Measurements from ENCODE around the gene PKHD1. TPM values are rescaled to one million over a fixed set of nuclear protein-coding genes. Genes with fewer than 3 reads are reported as not detected.

The PKHD1 gene
- total and polyA plus RNA-seq, 2 of the 13 experiments (the other 11 are each of a cell fraction or from before 2014, with no cell fraction given) = 0.01 to 0.13 TPM

DNA sequence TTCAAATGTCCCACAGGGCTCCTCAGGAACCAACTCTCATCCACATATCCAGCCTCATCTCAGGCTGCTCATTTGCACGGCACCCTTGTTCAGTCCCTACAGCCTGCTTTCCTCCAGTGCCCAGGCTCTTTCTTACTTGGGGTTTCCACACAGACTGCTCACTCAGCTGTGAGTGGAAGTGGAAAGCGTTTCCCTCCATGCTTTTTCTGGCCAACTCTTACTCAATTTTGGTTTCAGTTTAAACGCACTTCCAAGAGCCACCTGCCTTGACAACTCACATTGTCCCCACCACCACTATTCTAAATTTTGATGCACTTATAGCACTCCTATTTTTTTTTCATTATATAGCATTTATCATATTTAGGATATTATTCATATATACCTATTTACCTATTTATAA lies 367.1 kb downstream of the PKHD1 start:
- Histone ChIP-seq H3K27me3 (ENCODE audit: control insufficient read depth in 1 of 2, insufficient read depth in 2 of 2, low read length in 2 of 2) (no peaks in the 10 kb centered on the region), H2AFZ (ENCODE audit: low read length) (no peak overlapping the region), H3K36me3 (replicated peaks in 1 of 2; ENCODE audit: control insufficient read depth in 1 of 2, insufficient read depth in 2 of 2, low read length in 2 of 2) (no peaks in the 10 kb centered on the region), H3K9me3 (ENCODE audit: low read length) (no peaks in the 10 kb centered on the region), H4K20me1 (ENCODE audit: insufficient read depth, low read length) (no peaks in the 10 kb centered on the region), H3K27ac (ENCODE audit: extremely low read length, insufficient read depth, low read length) (no peak overlapping the region), H3K4me2 (ENCODE audit: low read depth, low read length) (no peak overlapping the region), H3K4me1 (ENCODE audit: insufficient read depth, low read length) (no peaks in the 10 kb centered on the region), H3K9ac (ENCODE audit: insufficient read depth, low read depth, low read length) (no peak overlapping the region), H3K4me3 (replicated peaks in 1 of 3; ENCODE audit: insufficient read depth in 1 of 3, low read depth in 2 of 3, low read length in 3 of 3) (no peak overlapping the region), H3K79me2 (ENCODE audit: insufficient read depth, low read length) (no peaks in the 10 kb centered on the region)
- CTCF ChIA-PET (ENCODE audit: low intra/inter-chr PET ratio, low total read pairs) = no interaction called here
- BruUV-seq (replicated peaks) = no TSS peak
- in situ Hi-C loops (cut with HindIII; ENCODE audit: extremely low pct_ligation_motif_present, low pct_unique_long_range_greater_than_20kb) (no loop called here), intact Hi-C loops (cut with micrococcal nuclease; ENCODE audit: unreplicated experiment) (no loop called here)
- WGBS (ENCODE audit: low lambda C conversion rate) = 27% methylated on average over 3 of the region's 3 CpGs
- ATAC-seq (no peak), FAIRE-seq (no peak), DNase-seq (ENCODE audit: low spot score) (no peak)
- POLR2A ChIA-PET = no interaction called here
- TF ChIP-seq HNF4G (IDR thresholded peaks at IDR 0.05; ENCODE audit: borderline replicate concordance, low read depth, low read length) (no peak), HNF4G (CRISPR knock-in tag; IDR thresholded peaks at IDR 0.05; ENCODE audit: borderline replicate concordance, low read depth) (no peak)

DNA sequence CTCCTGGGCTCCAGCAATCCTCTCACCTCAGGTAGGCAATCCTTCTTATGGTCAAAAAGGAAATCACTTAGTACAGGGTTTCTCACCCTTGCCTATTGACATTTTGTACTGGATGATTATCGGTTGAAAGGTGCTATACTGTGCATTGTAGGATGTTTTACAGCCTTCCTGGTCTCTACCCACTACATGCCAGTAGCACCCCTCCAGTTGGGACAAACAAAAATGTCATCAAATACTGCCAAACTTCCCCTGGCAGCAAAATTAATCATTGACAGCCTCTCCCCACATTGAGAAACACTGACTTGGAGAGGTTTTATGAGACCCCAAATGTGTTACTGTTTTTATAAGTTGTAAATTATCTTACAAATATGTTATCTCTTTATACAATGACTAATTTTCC lies 368.1 kb downstream of the PKHD1 start:
- WGBS (ENCODE audit: low lambda C conversion rate) = 27% methylated on average over 1 of the region's 1 CpG
- Histone ChIP-seq H4K20me1 (ENCODE audit: insufficient read depth, low read length) (no peaks in the 10 kb centered on the region), H3K9ac (ENCODE audit: insufficient read depth, low read depth, low read length) (no peak overlapping the region), H3K27ac (ENCODE audit: extremely low read length, insufficient read depth, low read length) (no peak overlapping the region), H3K27me3 (ENCODE audit: control insufficient read depth in 1 of 2, insufficient read depth in 2 of 2, low read length in 2 of 2) (no peaks in the 10 kb centered on the region), H3K9me3 (ENCODE audit: low read length) (no peaks in the 10 kb centered on the region), H3K4me2 (ENCODE audit: low read depth, low read length) (no peak overlapping the region), H3K36me3 (replicated peaks in 1 of 2; ENCODE audit: control insufficient read depth in 1 of 2, insufficient read depth in 2 of 2, low read length in 2 of 2) (no peaks in the 10 kb centered on the region), H3K79me2 (ENCODE audit: insufficient read depth, low read length) (no peaks in the 10 kb centered on the region), H2AFZ (ENCODE audit: low read length) (no peak overlapping the region), H3K4me1 (ENCODE audit: insufficient read depth, low read length) (no peaks in the 10 kb centered on the region), H3K4me3 (replicated peaks in 1 of 3; ENCODE audit: insufficient read depth in 1 of 3, low read depth in 2 of 3, low read length in 3 of 3) (no peak overlapping the region)
- no peak for DNase-seq (ENCODE audit: low spot score)
- intact Hi-C loops (cut with micrococcal nuclease; ENCODE audit: unreplicated experiment) (no loop called here), in situ Hi-C loops (cut with HindIII; ENCODE audit: extremely low pct_ligation_motif_present, low pct_unique_long_range_greater_than_20kb) (no loop called here)
- ChIA-PET CTCF (ENCODE audit: low intra/inter-chr PET ratio, low total read pairs) (no interaction called here), POLR2A (no interaction called here)
- no peak for ATAC-seq
- FAIRE-seq = no peak
- BruUV-seq (replicated peaks) = no TSS peak
- TF ChIP-seq TMF1 (CRISPR knock-in tag; IDR thresholded peaks at IDR 0.05; ENCODE audit: low read depth) (no peak), KDM5B (CRISPR knock-in tag; IDR thresholded peaks at IDR 0.05; ENCODE audit: borderline replicate concordance) (no peak), TBL1XR1 (IDR thresholded peaks at IDR 0.05; ENCODE audit: borderline replicate concordance, low read length, partially characterized antibody) (no peak), TEAD2 (CRISPR knock-in tag; IDR thresholded peaks at IDR 0.05) (no peak), ZNF510 (CRISPR knock-in tag; IDR thresholded peaks at IDR 0.05; ENCODE audit: low read depth) (no peak), KMT2A (CRISPR knock-in tag; IDR thresholded peaks at IDR 0.05) (no peak), PLRG1 (conservative IDR thresholded peaks at IDR 0.05) (no peak), ISX (CRISPR knock-in tag; conservative IDR thresholded peaks at IDR 0.05) (no peak), MBD4 (IDR thresholded peaks at IDR 0.05; ENCODE audit: borderline replicate concordance, low read length) (no peak), ZNF891 (CRISPR knock-in tag; IDR thresholded peaks at IDR 0.05) (no peak), SATB2 (CRISPR knock-in tag; IDR thresholded peaks at IDR 0.05) (no peak), ZNF83 (CRISPR knock-in tag; IDR thresholded peaks at IDR 0.05; ENCODE audit: borderline replicate concordance) (no peak)
- TF ChIP-seq, protein P1, sequence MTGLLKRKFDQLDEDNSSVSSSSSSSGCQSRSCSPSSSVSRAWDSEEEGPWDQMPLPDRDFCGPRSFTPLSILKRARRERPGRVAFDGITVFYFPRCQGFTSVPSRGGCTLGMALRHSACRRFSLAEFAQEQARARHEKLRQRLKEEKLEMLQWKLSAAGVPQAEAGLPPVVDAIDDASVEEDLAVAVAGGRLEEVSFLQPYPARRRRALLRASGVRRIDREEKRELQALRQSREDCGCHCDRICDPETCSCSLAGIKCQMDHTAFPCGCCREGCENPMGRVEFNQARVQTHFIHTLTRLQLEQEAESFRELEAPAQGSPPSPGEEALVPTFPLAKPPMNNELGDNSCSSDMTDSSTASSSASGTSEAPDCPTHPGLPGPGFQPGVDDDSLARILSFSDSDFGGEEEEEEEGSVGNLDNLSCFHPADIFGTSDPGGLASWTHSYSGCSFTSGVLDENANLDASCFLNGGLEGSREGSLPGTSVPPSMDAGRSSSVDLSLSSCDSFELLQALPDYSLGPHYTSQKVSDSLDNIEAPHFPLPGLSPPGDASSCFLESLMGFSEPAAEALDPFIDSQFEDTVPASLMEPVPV (CRISPR knock-in tag; IDR thresholded peaks at IDR 0.05) = no peak
- TF ChIP-seq, protein P2, sequence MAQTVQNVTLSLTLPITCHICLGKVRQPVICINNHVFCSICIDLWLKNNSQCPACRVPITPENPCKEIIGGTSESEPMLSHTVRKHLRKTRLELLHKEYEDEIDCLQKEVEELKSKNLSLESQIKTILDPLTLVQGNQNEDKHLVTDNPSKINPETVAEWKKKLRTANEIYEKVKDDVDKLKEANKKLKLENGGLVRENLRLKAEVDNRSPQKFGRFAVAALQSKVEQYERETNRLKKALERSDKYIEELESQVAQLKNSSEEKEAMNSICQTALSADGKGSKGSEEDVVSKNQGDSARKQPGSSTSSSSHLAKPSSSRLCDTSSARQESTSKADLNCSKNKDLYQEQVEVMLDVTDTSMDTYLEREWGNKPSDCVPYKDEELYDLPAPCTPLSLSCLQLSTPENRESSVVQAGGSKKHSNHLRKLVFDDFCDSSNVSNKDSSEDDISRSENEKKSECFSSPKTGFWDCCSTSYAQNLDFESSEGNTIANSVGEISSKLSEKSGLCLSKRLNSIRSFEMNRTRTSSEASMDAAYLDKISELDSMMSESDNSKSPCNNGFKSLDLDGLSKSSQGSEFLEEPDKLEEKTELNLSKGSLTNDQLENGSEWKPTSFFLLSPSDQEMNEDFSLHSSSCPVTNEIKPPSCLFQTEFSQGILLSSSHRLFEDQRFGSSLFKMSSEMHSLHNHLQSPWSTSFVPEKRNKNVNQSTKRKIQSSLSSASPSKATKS (CRISPR knock-in tag; IDR thresholded peaks at IDR 0.05) = no peak

Measured in HepG2 (cell line).